Measurements from ENCODE around the gene TBX2. TPM values are rescaled to one million over a fixed set of nuclear protein-coding genes. Genes with fewer than 3 reads are reported as not detected.

The TBX2 gene
- total and polyA plus RNA-seq, 2 of the 4 experiments (the other 2 are of a cell fraction) = 20.1 to 64.1 TPM

GRCh38 chr17:61360318-61360943, 39.2 kb upstream of the TBX2 start:
- no peak for ATAC-seq (ENCODE audit: low read depth)
- BruUV-seq (replicated peaks) = no TSS peak
- dilution Hi-C loops (cut with HindIII; ENCODE audit: low sequenced_read_pairs, unreplicated experiment) = no loop called here
- TF ChIP-seq BHLHE40 (IDR thresholded peaks at IDR 0.05; ENCODE audit: low read depth, low read length) (no peak), SMC3 (IDR thresholded peaks at IDR 0.05; ENCODE audit: low read depth, low read length) (no peak), CTCF (conservative IDR thresholded peaks at IDR 0.05; ENCODE audit: low read depth, low read length) (no peak), NFE2L2 (IDR thresholded peaks at IDR 0.05; ENCODE audit: low read depth, low read length) (no peak), RFX5 (IDR thresholded peaks at IDR 0.05; ENCODE audit: low read depth, low read length) (no peak), CEBPB (IDR thresholded peaks at IDR 0.05; ENCODE audit: low read depth, low read length) (no peak), POLR2A (IDR thresholded peaks at IDR 0.05; ENCODE audit: low read depth, low read length) (no peak), RAD21 (IDR thresholded peaks at IDR 0.05; ENCODE audit: low read length) (no peak), RCOR1 (IDR thresholded peaks at IDR 0.05; ENCODE audit: insufficient replicate concordance, low read length) (no peak), CHD1 (IDR thresholded peaks at IDR 0.05; ENCODE audit: low read depth, low read length) (no peak), MAZ (IDR thresholded peaks at IDR 0.05; ENCODE audit: borderline replicate concordance, low read depth, low read length) (no peak), MXI1 (IDR thresholded peaks at IDR 0.05; ENCODE audit: borderline replicate concordance, low read depth, low read length) (no peak), FOS (IDR thresholded peaks at IDR 0.05; ENCODE audit: low read depth, low read length) (no peak)
- TF ChIP-seq, protein P1, sequence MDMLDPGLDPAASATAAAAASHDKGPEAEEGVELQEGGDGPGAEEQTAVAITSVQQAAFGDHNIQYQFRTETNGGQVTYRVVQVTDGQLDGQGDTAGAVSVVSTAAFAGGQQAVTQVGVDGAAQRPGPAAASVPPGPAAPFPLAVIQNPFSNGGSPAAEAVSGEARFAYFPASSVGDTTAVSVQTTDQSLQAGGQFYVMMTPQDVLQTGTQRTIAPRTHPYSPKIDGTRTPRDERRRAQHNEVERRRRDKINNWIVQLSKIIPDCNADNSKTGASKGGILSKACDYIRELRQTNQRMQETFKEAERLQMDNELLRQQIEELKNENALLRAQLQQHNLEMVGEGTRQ (IDR thresholded peaks at IDR 0.05; ENCODE audit: low read depth, low read length) = no peak
- TF ChIP-seq, protein P2, sequence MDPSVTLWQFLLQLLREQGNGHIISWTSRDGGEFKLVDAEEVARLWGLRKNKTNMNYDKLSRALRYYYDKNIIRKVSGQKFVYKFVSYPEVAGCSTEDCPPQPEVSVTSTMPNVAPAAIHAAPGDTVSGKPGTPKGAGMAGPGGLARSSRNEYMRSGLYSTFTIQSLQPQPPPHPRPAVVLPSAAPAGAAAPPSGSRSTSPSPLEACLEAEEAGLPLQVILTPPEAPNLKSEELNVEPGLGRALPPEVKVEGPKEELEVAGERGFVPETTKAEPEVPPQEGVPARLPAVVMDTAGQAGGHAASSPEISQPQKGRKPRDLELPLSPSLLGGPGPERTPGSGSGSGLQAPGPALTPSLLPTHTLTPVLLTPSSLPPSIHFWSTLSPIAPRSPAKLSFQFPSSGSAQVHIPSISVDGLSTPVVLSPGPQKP (IDR thresholded peaks at IDR 0.05; ENCODE audit: borderline replicate concordance, low read depth, low read length) = no peak

More at GRCh38 chr17:61360318-61360943, 39.2 kb upstream of the TBX2 start:
- WGBS, 2 experiments (ENCODE audit: extremely low coverage in 2 of 2, insufficient read length in 1 of 2) = 100% methylated on average over 1 of the region's 3 CpGs; no CpG with 5 or more reads in 1 of the 2 experiments
- peak overlapping the region; percentile 97 for H2BK15ac ChIP-seq (ENCODE audit: low read depth, low read length)
- in situ Hi-C loops (cut with MboI; ENCODE audit: low sequenced_read_pairs) (no loop called here), intact Hi-C loops (cut with micrococcal nuclease) (no loop called here)
- H2AFZ ChIP-seq (replicated peaks; ENCODE audit: low read length, poor library complexity) = no peak overlapping the region
- H4K8ac ChIP-seq (ENCODE audit: low read depth in 2 of 2, low read length in 2 of 2) = peak overlapping the region; percentile 12 to 37; a peak in 3 of 4 replicates
- peak overlapping the region; percentile 85 for H3K4ac ChIP-seq (ENCODE audit: low read depth, low read length)
- H3K9me3 ChIP-seq (ENCODE audit: control insufficient read depth, insufficient read depth, low read length) = peaks cover 4% of the 10 kb centered on the region; the same call in 1 of the 2 replicates
- no peak overlapping the region for H3K4me2 ChIP-seq (ENCODE audit: low read depth, low read length)
- no peaks in the 10 kb centered on the region for H3K79me1 ChIP-seq (ENCODE audit: low read depth in 1 of 2, low read length in 2 of 2)
- peak overlapping the region; percentile 74 for H3K23ac ChIP-seq (ENCODE audit: low read depth, low read length)
- H2AK5ac ChIP-seq (ENCODE audit: low read depth, low read length) = peak overlapping the region; percentile 94
- H3K9me1 ChIP-seq (ENCODE audit: insufficient read depth, low read length) = peaks cover 13% of the 10 kb centered on the region
- H3K4me1 ChIP-seq (ENCODE audit: control insufficient read depth, insufficient read depth, low read length) = peaks cover 12% of the 10 kb centered on the region
- H3K14ac ChIP-seq (replicated peaks; ENCODE audit: low read depth, low read length) = peak overlapping the region; percentile 83
- POLR2A ChIA-PET (ENCODE audit: unreplicated experiment) = no interaction called here
- DNase-seq = no peak
- H3K27ac ChIP-seq (ENCODE audit: insufficient read depth, low read length) = 0 out of 2 replicates have a peak overlapping the region, but pooled peaks have one; percentile 20
- H3K9ac ChIP-seq (ENCODE audit: low read depth, low read length) = no peak overlapping the region
- no peaks in the 10 kb centered on the region for H4K20me1 ChIP-seq (ENCODE audit: insufficient read depth, low read length)
- CTCF ChIA-PET = interaction anchor here (1.1 kb wide), 1 partner anchor 649 kb away, joined by 3 read pairs; no protein-coding TSS in a partner anchor
- no peak overlapping the region for H3K4me3 ChIP-seq (ENCODE audit: insufficient read depth, low read depth, low read length)
- H2BK20ac ChIP-seq (ENCODE audit: low read depth, low read length) = peak overlapping the region; percentile 52
- no peak overlapping the region for H2AK9ac ChIP-seq (replicated peaks; ENCODE audit: low read depth, low read length, poor library complexity)
- peak overlapping the region; percentile 27; the same call in 1 of the 2 replicates for H4K5ac ChIP-seq (ENCODE audit: low read depth, low read length)
- H3K36me3 ChIP-seq (ENCODE audit: control insufficient read depth, insufficient read depth, low read length) = no peaks in the 10 kb centered on the region
- no peak overlapping the region; the same call in 1 of the 2 replicates for H3K56ac ChIP-seq (ENCODE audit: extremely low read depth, insufficient read depth, low read length)
- no peaks in the 10 kb centered on the region for H3K27me3 ChIP-seq (ENCODE audit: control insufficient read depth, insufficient read depth, low read length)
- H2BK5ac ChIP-seq (ENCODE audit: low read depth, low read length, poor library complexity, severe bottlenecking) = peak overlapping the region; percentile 65
- H4K91ac ChIP-seq (ENCODE audit: insufficient read depth, low read depth, low read length) = peak overlapping the region; percentile 86
- peak overlapping the region; percentile 37 for H3K18ac ChIP-seq (ENCODE audit: low read depth, low read length)
- H2BK120ac ChIP-seq (ENCODE audit: low read depth, low read length) = peak overlapping the region; percentile 91
